CD14-positive monocyte (primary cell): Measurements from ENCODE around the gene MED27. TPM values are rescaled to one million over a fixed set of nuclear protein-coding genes. Genes with fewer than 3 reads are reported as not detected.

ENCODE experiments used
- DNase-seq, 3 donors: peaks; one replicate each; pipeline ENCODE4 v3.0.0-alpha.2; 2011 to 2022
- H2AFZ ChIP-seq: 2 replicates; pipeline ENCODE4 v1.6.0; 2012; ENCODE audit warnings: mild to moderate bottlenecking, low read depth, low read length, inconsistent platforms; ENCODE audit not compliant: insufficient read depth, poor library complexity, severe bottlenecking
- H3K27ac ChIP-seq, 2 donors: 1 replicate in 1 of 2; 2 replicates in 1 of 2; pipeline ENCODE4 v1.5.1; 2012 to 2013; ENCODE audit warnings: low read length in 2 of 2, control low read depth in 1 of 2, inconsistent platforms in 1 of 2, low read depth in 1 of 2, mild to moderate bottlenecking in 1 of 2
- H3K27me3 ChIP-seq, 2 donors: one replicate each; pipeline versions ENCODE4 v1.6.0 to v1.6.1; 2011 to 2013; ENCODE audit warnings: low read length in 2 of 2; ENCODE audit not compliant: control insufficient read depth in 2 of 2, insufficient read depth in 2 of 2
- H3K36me3 ChIP-seq, 2 donors: replicated peaks in 1 of 2; 1 replicate in 1 of 2; 2 replicates in 1 of 2; pipeline versions ENCODE4 v1.5.1 to v1.6.1; 2012 to 2013; ENCODE audit warnings: low read length in 2 of 2, control low read depth in 1 of 2, inconsistent platforms in 1 of 2, mild to moderate bottlenecking in 1 of 2; ENCODE audit not compliant: insufficient read depth in 2 of 2, control insufficient read depth in 1 of 2
- H3K4me1 ChIP-seq, 2 donors: 1 replicate in 1 of 2; 2 replicates in 1 of 2; pipeline versions ENCODE4 v1.5.1 to v1.6.1; 2012 to 2013; ENCODE audit warnings: low read length in 2 of 2, control low read depth in 1 of 2, inconsistent platforms in 1 of 2, mild to moderate bottlenecking in 1 of 2, moderate library complexity in 1 of 2; ENCODE audit not compliant: insufficient read depth in 2 of 2, control insufficient read depth in 1 of 2
- H3K4me2 ChIP-seq: replicated peaks from 2 replicates; pipeline ENCODE3; 2012; ENCODE audit warnings: low read length, moderate library complexity, mild to moderate bottlenecking; ENCODE audit not compliant: poor library complexity, severe bottlenecking; ENCODE audit errors: extremely low read depth
- H3K4me3 ChIP-seq, 3 experiments: fragments of 200-600 bp in 1 of 3; sonication (generic) in 1 of 3; replicated peaks in 1 of 3; 1 replicate in 2 of 3; 2 replicates in 1 of 3; pipeline ENCODE4 v1.5.1; 2011 to 2013; ENCODE audit warnings: low read length in 3 of 3, mild to moderate bottlenecking in 3 of 3, control low read depth in 2 of 3, low read depth in 2 of 3, inconsistent platforms in 1 of 3, moderate library complexity in 1 of 3
- H3K79me2 ChIP-seq: 2 replicates; pipeline ENCODE4 v1.6.0; 2012; ENCODE audit warnings: mild to moderate bottlenecking, control low read depth, inconsistent platforms, low read length, moderate library complexity; ENCODE audit not compliant: insufficient read depth
- H3K9ac ChIP-seq: 2 replicates; pipeline ENCODE4 v1.6.0; 2017; ENCODE audit warnings: low read length, mild to moderate bottlenecking; ENCODE audit not compliant: insufficient read depth, poor library complexity, severe bottlenecking
- H3K9me3 ChIP-seq, 2 donors: replicated peaks in 1 of 2; 1 replicate in 1 of 2; 2 replicates in 1 of 2; pipeline versions ENCODE4 v1.5.1 to v1.6.1; 2012 to 2013; ENCODE audit warnings: low read length in 2 of 2, control low read depth in 1 of 2; ENCODE audit not compliant: control insufficient read depth in 1 of 2, insufficient read depth in 1 of 2
- H4K20me1 ChIP-seq: 2 replicates; pipeline ENCODE4 v1.6.0; 2012; ENCODE audit warnings: mild to moderate bottlenecking, low read length, control low read depth, moderate library complexity; ENCODE audit not compliant: insufficient read depth
- H3K27ac Mint-ChIP-seq, 7 donors: one replicate each; pipeline ENCODE4 v1.8.0; 2020; ENCODE audit warnings: mild to moderate bottlenecking in 7 of 7, mixed read lengths in 7 of 7, moderate library complexity in 6 of 7, inconsistent platforms in 2 of 7
- H3K27me3 Mint-ChIP-seq, 3 donors: one replicate each; pipeline ENCODE4 v1.8.0; 2021 to 2022; ENCODE audit warnings: low read depth in 3 of 3, mild to moderate bottlenecking in 3 of 3, mixed read lengths in 3 of 3, moderate library complexity in 3 of 3, inconsistent platforms in 1 of 3
- H3K36me3 Mint-ChIP-seq, 2 donors: one replicate each; pipeline ENCODE4 v1.8.0; 2020; ENCODE audit warnings: mixed read lengths in 2 of 2, inconsistent platforms in 1 of 2, mild to moderate bottlenecking in 1 of 2
- H3K4me1 Mint-ChIP-seq: one replicate; pipeline ENCODE4 v1.8.0; 2020; ENCODE audit warnings: mild to moderate bottlenecking, mixed read lengths
- H3K4me3 Mint-ChIP-seq, 2 donors: one replicate each; pipeline ENCODE4 v1.8.0; 2020; ENCODE audit warnings: mild to moderate bottlenecking in 2 of 2, mixed read lengths in 2 of 2, moderate library complexity in 1 of 2
- H3K9me3 Mint-ChIP-seq, 7 donors: one replicate each; pipeline ENCODE4 v1.8.0; 2020 to 2022; ENCODE audit warnings: mixed read lengths in 7 of 7, mild to moderate bottlenecking in 6 of 7, moderate library complexity in 6 of 7, inconsistent platforms in 2 of 7
- CTCF ChIP-seq: fragments of 200-600 bp; IDR thresholded peaks from one replicate; pipeline ENCODE4 v1.8.0; 2022; ENCODE audit warnings: antibody characterized with exemption, mild to moderate bottlenecking
- WGBS: methylation state at CpG from one replicate; pipeline ENCODE4 v1.1.5; 2013; ENCODE audit warnings: missing lambda C conversion rate; ENCODE audit not compliant: insufficient coverage; 5-methylcytosine and 5-hydroxymethylcytosine counted together
- intact Hi-C, 2 donors: fragments of 100-400 bp; cut with micrococcal nuclease; formaldehyde crosslinking; loops; one replicate each; pipeline versions ENCODE4 v1.15.0 to v1.15.1; 2023
- polyA plus RNA-seq, 3 donors: library from polyadenylated mRNA; depleted of rRNA in 1 of 3; unstranded in 2 of 3; stranded (reverse) in 1 of 3; fragments of 300-500 nt in 2 of 3; fragments of >200 nt in 1 of 3; fragmentation: Illumina TruSeq in 2 of 3; gene quantifications; 1 replicate in 2 of 3; 2 replicates in 1 of 3; pipeline ENCODE4 v1.2.3, GENCODE V29; 2012 to 2021

The MED27 gene
- polyA plus RNA-seq, 3 donors = 14.0 to 26.9 (median 25.8) TPM

GRCh38 chr9:131837836-131838235 is 241.8 kb downstream of the MED27 start:
- intact Hi-C loops = no loop called here
- Histone ChIP-seq H3K36me3 (no peaks in the 10 kb centered on the region), H2AFZ (no peak overlapping the region), H3K9me3 (peaks cover 16 to 17% of the 10 kb centered on the region in 2 donors), H4K20me1 (no peaks in the 10 kb centered on the region), H3K4me2 (no peak overlapping the region), H3K27me3 (no peaks in the 10 kb centered on the region), H3K4me3 (no peak overlapping the region), H3K9ac (no peak overlapping the region), H3K4me1 (no peaks in the 10 kb centered on the region), H3K27ac (no peak overlapping the region), H3K79me2 (no peaks in the 10 kb centered on the region)
- H3K9me3 Mint-ChIP-seq = peaks cover 10 to 21% (median 18%) of the 10 kb centered on the region in 7 donors
- H3K27ac Mint-ChIP-seq = no peak overlapping the region
- no peak for TF ChIP-seq CTCF
- no peaks in the 10 kb centered on the region for H3K4me1 Mint-ChIP-seq
- DNase-seq = no peak
- no peaks in the 10 kb centered on the region for H3K36me3 Mint-ChIP-seq
- H3K27me3 Mint-ChIP-seq = peaks cover 16 to 22% (median 17%) of the 10 kb centered on the region in 3 donors
- H3K4me3 Mint-ChIP-seq = no peak overlapping the region
- WGBS = 49% methylated on average over 9 of the region's 10 CpGs

- no peaks in the 10 kb centered on the region for H3K4me1 Mint-ChIP-seq
- intact Hi-C loops = no loop called here
Observed at GRCh38 chr9:131837316-131837715, 242.4 kb downstream of the MED27 start.

More at GRCh38 chr9:131837316-131837715, 242.4 kb downstream of the MED27 start:
- WGBS = 55% methylated on average over 10 of the region's 10 CpGs
- Histone ChIP-seq H4K20me1 (no peaks in the 10 kb centered on the region), H3K9me3 (peaks cover 16 to 17% of the 10 kb centered on the region in 2 donors), H3K36me3 (no peaks in the 10 kb centered on the region), H3K4me1 (no peaks in the 10 kb centered on the region), H3K79me2 (no peaks in the 10 kb centered on the region), H2AFZ (no peak overlapping the region), H3K27ac (no peak overlapping the region), H3K4me2 (no peak overlapping the region), H3K27me3 (no peaks in the 10 kb centered on the region), H3K4me3 (no peak overlapping the region), H3K9ac (no peak overlapping the region)
- H3K27me3 Mint-ChIP-seq = peaks cover 14 to 22% (median 16%) of the 10 kb centered on the region in 3 donors
- TF ChIP-seq CTCF = no peak
- no peak for DNase-seq
- no peaks in the 10 kb centered on the region for H3K36me3 Mint-ChIP-seq
- H3K9me3 Mint-ChIP-seq = peaks cover 10 to 23% (median 19%) of the 10 kb centered on the region in 7 donors
- no peak overlapping the region for H3K27ac Mint-ChIP-seq
- H3K4me3 Mint-ChIP-seq = peak overlapping the region in 1 of 2 donors; percentile 35
